ENCODE results near the gene MYLIP.

GRCh38 chr6:16080204-16080603, 48.7 kb upstream of the MYLIP start:
- TF ChIP-seq CTCF (IDR thresholded peaks at IDR 0.05): no peak
- no peak for TF ChIP-seq POLR2A (IDR thresholded peaks at IDR 0.05)
